AML-193 (cell line): ENCODE data around the gene FILIP1L.

Experiments
- DNase-seq, 2 experiments: peaks; one replicate each; lab custom pipeline; 2025; lab: John Stamatoyannopoulos, UW

FILIP1L gene

DNA sequence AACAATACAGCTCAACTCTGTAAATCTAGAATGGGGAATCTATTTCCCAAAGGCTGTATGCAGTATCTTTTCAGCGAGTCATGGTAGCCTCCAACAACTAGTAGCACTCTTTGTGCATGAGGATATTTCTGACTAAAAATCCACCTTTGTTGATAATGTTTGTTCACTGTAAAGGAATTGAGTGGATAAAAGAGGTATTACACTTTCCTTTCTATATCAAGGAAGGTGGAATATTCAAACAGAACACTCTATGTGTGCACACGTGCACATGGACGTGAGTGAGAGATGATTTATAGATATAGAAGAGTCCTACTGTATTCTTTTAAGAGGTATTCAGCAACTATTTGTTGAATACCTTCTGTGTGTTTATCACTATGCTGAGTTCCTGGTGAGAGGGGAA lies 228.4 kb downstream of the FILIP1L start:
- DNase-seq, result no peak

DNA sequence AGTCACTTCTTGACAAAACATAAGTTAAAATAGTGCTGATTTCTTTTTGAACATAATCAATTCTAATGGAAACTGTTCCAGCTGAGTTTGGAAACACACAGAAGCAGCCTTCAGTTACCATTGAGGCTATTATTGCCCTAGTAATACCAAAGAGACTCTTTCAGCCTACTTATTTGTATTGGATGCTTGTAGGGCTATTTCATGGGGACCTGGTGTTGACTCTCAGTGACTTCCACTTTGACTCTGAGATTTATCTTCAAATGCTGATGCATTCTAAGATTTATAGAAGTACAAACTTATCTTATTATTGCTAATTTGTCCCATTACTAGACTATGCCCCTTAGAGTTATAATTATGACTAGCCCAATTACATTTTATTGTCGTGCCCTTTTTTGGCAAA lies 229.2 kb downstream of the FILIP1L start:
- no peak for DNase-seq

DNA sequence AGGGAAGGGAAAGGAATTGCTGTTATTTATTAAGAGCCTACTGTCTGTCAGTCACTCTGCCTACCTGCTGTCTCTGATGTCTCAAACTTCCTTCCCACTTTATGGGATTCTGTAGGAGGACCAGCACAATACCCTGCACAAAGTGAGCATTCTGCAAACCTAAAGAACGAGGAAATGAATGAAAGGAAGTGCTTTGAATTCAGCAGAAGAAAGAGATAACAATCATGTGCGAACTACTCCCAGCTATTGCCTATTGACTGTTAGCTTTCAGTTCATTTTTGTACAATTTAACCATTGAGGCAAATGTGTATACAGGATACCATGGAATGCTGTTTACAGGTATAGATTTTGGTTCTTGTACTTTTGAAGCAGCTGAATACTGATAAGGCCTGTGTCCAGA lies 229.8 kb downstream of the FILIP1L start:
- DNase-seq, result no peak

DNA sequence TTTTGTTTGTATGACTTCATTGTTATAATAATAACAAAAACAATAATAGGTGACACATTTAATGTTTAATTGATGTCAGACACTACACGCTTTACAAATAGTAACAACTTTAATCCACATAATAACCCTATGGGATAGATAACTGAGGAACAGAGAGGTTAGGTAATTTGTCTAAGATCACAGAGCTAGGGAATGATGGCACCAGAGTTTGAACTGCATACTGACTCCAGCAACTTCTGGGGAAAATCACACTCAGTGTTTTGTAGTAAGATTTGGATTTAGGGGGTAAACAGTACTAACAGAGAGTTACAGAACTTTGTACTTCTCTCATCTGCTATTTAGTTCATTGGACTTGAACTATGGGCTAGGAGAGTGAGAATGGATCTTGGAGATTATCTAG lies 230.6 kb downstream of the FILIP1L start:
- no peak for DNase-seq

DNA sequence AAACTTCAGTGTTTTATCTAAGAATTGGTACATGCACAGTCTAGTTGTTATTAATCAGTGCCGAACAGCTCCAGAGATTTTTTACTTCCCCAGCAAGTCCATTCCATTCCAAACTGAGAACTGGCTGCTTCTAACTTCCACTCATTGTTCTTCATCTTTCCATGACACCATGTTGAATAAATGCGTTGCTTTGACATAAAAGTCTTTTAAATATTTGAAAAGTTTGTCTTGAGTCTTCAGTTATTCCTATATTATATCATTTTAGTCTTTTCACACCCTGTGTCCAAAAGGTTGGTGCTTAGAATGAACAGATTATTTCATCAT lies 231.2 kb downstream of the FILIP1L start:
- no peak for DNase-seq

DNA sequence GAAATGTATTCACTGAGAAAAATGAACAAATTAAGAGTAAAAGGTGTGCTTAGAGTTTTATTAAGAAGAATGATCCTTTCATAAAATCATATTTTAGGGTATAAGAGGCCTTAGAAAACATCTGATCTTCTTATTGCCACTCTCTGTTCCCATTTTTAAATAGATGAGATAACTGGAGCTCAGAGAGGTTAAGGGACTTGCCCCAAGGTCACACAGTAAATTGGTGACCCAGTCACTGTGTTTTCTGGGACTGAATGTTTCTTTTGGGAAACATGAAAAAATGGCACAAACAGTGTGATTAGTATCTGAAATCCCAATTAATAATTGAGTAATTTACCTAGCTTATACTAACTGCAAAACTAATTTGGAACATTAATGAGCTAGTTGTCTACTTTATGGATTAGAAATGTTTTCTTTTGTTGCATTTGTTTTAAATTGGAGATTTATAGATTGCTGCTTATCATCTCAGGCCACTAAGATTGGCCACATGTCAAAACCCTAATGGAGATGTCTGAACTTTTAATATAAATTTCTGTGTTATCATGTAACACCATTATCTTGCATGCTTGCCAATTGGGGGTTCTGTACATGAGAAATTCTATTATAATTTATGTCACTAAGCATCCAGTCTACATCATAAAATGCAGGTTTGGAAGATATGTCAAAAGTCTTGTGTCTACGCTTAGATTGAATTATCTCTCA lies 231.7 kb downstream of the FILIP1L start:
- DNase-seq, result no peak

DNA sequence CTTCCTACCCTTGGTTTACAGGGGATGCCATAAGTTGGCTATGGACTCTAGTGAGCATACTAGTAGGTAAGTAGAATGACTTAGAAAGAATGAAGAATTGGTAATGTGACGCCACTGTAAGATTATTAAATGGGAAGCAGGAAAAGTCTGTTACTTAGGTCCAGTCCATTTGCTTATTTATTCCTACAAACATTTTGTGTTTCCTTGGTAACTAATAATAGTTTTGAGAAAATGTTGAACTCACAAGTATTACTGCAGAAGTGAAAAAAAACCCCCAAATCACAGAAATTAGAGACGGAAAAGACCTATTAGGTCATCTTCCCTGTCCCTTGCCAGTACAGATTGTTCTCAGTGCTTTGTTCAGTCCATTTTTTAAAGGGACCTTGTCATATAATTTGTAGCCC lies 233.2 kb downstream of the FILIP1L start:
- no peak for DNase-seq

DNA sequence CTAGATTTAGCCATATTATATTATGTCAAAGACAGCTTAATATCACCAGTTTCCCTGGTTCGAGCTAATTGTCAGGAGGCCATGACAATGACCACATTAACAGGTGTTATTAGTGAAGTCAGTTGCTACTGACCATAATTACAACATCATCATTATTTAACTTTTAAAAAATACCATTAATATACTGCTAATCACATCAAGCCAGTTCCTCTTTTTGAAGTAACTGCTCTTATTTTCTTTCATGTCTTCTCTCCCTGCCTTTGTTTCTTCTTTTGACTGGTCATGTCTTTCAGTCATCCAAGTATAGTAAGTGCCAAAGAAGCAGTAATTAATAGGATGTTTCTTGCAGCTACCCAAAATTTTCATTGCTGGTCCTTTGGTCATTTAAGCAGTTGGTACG lies 235.0 kb downstream of the FILIP1L start:
- no peak for DNase-seq

DNA sequence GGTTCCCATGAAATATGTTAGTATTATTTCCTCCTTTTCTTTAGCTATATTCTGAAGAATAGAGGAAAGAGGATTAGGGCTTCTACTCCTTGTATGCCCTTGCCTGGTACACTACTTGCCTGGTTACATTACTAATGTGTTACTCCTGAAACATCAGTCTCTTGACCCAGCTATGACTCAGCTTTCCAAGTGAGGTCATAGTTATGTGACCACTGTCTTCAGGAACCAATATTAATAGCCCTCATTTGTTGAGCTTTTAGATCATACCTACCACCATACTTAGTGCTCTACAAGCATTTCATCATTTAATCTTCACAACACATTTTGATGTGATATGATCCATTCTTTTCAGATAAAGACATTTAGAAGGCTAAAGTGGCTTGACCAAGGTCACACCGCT lies 236.3 kb downstream of the FILIP1L start:
- DNase-seq, result no peak

DNA sequence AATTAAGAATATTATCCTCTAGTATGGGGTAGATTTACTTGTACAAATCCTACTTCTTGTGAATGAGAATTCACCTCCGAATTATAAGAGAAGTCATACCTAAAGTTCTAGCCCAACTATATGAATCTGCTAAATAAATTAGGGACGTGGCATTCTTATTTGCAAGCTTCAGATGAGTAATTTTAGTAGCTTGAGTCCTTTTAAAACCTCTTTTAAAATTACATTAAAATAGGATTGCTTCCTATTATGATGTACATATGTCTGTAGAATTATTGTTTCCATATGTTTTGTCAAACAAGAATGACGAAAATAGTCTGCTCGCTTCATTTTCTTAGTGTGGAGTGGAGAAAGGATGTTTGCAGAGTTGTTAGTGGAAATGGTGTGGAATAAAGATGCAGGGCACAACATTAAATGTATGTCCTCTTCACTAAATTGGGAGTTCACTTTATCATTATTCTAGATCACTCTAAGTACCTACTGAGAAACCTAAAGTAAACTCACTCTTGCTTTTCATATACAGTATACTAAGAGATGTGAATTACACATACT lies 237.2 kb downstream of the FILIP1L start:
- no peak for DNase-seq

DNA sequence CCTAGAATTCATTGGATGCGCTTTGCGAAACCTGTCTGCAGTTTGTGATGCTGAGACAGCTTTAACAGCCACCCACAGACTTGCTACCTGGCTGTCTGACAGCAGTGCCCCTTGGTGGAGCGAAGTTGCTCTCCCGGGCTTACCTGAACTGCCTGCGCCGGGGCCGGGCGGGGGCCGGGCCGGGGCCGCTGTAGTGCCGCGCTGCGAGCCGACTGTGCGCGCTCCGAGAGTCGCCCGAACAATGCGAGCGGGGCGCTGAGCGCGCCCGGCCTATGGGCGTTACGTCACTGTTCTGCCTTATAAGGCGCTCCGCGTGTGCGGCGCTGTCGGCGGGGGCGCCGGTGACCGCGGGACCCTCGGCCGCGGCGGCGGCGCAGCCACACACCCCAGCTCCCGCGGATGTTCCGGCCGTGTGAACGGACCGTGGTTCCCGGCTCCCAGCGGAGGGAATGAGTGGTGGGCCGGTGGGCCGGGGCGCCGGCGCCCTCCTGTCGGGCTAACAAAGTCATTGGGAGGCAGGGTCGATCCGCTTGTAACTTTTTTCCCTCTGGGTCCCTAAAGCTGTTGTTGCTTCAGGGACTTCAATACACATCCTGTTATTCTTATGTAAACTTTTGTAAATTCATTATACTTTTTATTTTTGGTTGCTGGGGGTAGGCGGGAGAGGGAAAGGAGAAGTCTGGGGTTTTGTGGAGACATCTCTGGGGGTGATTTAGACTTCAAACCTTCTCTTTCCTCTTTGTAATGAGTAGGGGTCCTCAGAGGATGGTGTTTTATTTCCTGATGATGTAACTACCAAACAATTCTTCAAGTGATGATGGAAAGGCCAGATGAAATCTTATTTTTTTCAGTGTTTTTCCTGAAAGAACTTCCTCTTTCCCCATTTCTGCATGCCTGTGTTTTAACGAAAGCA lies 238.1 kb downstream of the FILIP1L start:
- no peak for DNase-seq

DNA sequence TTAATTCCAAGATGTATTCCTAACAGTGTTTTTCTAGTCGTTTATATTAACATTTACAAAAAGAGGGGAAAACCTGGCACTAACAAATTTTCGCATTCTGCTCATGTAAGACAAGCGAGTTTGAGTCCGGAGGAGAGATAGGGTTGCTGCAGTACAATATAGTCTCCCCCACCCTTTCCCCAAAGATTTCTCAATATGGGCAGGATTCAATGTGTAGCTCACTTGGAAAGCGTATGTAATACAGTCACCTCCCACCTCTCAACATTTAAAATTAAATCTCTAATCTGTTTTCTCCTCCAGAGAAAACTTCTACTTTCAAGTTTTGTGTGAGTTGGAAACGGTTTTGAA lies 238.7 kb downstream of the FILIP1L start:
- no peak for DNase-seq

DNA sequence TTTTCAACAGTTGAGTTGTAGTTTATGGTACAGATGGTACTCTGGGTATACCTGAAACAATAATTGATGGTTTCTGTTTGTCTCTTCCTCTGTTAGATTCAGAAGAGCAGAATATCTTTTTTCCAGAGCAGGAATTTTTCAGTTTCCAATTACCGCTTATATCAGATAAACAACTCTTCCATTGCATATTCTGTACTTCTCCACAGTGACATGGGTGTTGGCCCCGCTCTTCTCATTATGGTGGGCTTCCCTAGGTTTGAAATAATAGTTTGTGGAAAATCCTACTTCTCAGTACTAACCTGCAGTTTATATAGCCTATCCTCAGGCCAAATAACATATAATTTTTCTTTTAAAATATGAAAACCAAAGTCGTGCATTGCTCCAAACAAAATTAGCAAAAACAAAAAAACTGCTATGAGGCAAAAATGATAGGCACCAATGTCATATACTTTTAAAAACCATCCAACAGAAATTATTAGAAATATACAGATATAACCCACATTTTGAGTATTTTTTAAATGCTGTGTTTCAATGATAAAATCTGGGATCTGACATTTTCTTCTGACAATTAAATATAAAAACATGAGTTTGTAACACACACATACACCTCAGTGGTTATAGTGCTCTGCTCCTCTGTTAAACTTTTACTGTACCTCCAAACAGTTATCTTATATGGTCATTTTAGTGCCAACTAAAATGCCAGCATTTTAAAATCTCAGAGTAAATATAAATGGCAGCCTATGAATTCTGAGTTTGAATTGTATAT lies 239.9 kb downstream of the FILIP1L start:
- DNase-seq, result no peak

DNA sequence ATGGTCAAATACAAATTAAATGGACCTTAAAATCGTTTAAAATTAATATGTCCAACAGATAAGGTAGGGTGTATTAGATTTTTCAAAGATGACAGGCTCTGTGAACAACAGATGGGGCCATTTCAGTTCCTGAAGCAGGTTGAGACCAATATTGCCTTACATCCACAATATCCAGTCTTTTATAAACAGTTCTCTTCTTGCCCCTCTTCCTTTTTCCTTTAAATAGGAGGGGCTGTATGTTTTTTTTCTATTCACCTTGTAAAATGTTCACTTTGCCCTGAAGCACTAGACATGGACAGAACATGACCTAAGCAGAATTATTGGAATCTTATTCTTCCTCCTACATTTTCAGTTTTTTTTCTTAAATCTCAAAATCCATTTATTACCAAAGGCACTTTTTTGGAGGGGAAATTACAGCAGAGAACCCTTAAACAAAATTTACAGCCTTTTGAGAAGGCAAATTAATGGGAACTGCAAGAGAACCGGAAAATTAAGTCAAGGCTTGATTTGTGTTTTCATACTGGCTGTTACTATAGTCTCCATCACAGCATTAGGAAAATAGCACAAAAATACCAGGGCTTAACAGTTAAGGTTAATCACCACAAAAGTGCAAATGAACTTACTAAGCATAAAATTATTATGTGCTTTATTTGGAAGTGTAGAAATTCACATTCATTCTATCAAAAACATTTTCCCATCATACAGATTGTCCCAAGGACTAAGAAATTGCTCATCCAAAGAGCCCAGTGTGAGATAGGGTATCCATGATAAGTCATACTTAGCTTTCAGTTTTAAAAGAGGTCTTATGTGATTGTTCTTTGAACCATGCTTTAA lies 240.8 kb downstream of the FILIP1L start:
- DNase-seq, result no peak

DNA sequence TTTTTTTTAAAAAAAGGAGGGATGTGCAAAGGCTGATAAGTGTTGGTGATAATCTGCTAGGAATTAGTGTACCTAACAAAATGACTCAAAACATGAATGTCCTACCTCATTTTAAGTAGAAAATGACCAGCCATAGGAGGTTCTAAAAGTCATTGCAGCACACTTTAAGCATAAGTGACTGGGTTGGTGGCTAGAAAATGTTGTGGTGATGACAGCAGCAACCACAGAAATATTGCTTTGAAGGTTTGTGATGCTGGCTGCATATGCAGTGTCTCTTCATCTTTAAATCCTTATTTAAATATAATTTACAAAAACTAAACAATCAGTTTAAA lies 241.4 kb downstream of the FILIP1L start:
- no peak for DNase-seq

DNA sequence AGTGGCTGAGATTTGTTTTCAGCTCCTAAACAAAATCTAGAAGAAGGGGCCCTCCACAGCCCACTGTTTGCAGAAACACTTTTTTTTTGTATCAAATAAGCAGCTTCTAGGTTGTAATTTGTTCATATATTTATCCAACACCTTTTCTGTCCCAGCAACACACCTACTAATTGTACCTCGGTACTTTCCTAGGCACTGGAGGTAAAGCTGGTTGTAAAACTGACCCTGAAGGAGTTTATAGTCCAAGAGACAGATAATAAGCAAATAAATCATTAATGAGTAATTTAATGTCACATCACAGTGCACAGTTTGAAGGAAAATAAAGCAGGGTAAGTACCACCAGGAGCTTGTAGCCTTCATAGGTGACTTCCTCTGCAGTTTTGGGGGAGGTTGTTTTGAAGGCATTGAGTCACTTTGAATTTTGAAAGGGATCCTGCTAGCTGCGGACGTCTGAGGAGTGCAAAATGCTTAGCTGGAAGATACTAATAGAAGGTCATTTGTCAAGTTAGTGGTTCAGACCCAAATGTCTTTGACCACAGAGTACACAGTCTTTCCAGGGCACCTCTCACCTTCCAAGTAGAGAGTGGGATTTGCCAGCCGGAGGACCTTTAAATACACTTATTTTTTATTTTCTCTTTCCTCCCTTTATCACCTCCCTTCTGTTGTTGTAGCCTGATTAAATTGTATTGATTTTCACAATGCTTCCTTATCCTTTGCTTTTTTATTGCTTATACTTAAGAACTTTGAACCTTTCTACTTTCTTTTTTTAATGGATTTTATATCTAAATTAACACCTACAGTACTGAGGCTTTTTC lies 242.9 kb downstream of the FILIP1L start:
- DNase-seq, result no peak

DNA sequence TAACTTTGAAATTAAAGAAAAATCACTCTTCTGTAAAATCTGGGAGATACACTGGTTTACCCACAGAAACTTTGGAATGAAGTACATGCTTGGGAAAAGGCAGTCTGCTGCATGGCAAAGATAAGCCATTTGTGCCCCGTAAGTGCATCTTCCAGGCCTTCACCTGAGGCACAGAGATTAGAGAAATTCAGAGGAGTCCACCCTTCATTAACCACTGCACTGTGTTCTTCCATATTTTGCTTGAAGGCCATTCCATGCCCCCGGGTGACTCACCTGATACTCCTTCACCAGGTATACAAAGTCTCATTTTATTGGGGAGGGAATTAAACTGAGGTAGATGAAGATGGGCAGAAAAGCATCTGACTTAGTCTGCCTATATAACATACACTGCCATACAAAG lies 243.6 kb downstream of the FILIP1L start:
- no peak for DNase-seq

DNA sequence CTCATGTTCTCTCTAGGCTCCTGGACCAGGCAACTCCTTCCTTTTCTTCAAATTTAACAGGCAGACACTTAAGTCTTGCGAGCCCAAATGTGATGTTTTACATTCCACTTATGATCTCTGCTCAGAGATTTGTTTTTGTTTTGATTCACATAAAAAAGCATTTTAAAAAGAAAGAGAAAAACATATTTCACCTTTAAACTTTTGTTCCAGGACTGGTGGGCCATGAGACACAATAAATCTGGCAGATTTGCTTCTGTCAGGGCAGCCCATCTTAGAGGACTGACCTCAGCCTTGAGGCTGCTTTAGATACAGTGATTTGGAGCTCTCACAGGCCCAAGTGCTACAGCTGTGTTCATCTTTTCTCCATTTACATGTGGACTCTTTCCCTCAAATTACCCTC lies 244.7 kb downstream of the FILIP1L start:
- no peak for DNase-seq

DNA sequence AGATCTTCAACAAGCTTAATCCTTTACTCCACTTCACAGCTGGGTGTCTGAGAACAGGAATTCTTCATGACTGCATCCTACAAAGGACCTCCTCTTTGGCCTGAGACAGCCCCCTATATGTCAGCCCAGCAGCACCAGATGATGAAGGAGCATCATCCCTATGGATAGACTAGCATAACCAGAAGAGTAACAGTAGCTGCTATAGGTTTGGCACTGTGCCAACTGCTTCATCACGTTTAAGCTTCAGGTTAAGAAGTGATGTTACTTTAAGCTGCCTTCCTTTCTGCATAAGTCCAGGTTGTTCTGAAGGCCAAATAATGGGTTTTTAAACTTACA lies 246.0 kb downstream of the FILIP1L start:
- no peak for DNase-seq

DNA sequence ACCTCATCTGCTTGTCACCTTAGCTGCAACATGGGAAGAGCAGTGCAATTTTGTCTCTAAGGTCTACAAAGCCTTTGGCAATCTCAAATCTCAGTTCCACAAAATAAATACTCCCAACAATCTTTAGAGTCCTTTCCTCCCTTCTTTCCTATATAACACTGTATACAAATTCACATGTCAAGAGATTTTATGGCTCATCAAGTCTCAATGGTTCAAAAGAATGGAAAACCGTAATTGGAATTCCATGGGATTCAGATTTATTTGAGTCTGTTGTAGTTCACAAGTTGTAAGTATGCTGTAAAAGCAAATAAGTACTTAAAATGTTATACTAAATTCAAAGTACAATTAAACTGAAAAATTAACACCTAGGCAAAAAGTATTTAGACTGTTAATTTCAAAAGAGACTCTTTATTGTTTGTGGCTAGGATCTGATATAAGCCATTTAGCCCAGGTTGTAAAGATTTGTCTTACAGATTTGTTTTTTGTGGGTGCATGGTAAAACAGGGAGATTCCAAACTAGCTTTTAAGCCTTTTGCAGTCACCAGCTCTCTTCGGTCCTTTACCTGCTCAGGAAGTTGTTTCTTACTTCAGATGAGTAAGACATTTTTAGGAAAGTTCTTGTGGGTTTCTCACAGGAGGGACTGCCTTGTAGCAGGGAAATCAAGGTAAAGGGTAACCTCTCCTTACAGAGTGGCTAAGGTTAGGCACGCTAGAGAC lies 246.5 kb downstream of the FILIP1L start:
- DNase-seq, result no peak
